Activated T-cell treated with anti-CD3 and anti-CD28 coated beads, Interleukin-2, amount 50 U/mL, for 24 hours (primary cell): ENCODE results near the gene CCDC188.

Experiments used
- DNase-seq: peaks from one replicate; pipeline ENCODE4 v3.0.0-alpha.2; 2020
- H3K27ac Mint-ChIP-seq: 2 replicates; pipeline ENCODE4 v1.8.0; 2020; ENCODE audit warnings: mild to moderate bottlenecking, mixed read lengths
- H3K27me3 Mint-ChIP-seq: 2 replicates; pipeline ENCODE4 v1.8.0; 2020; ENCODE audit warnings: mixed read lengths
- H3K36me3 Mint-ChIP-seq: 2 replicates; pipeline ENCODE4 v1.8.0; 2020; ENCODE audit warnings: low read depth, mixed read lengths
- H3K4me1 Mint-ChIP-seq: 2 replicates; pipeline ENCODE4 v1.8.0; 2020; ENCODE audit warnings: low read depth, mixed read lengths
- H3K4me3 Mint-ChIP-seq: 2 replicates; pipeline ENCODE4 v1.8.0; 2020; ENCODE audit warnings: mild to moderate bottlenecking, moderate library complexity, mixed read lengths
- H3K9me3 Mint-ChIP-seq: 2 replicates; pipeline ENCODE4 v1.8.0; 2020; ENCODE audit warnings: mixed read lengths

Gene CCDC188

GRCh38 chr22:20178915-20179227 is 28.0 kb upstream of the CCDC188 start:
- DNase-seq: no peak
- Mint-ChIP-seq H3K4me1 (no peaks in the 10 kb centered on the region), H3K9me3 (no peaks in the 10 kb centered on the region), H3K36me3 (no peaks in the 10 kb centered on the region), H3K4me3 (no peak overlapping the region), H3K27ac (no peak overlapping the region), H3K27me3 (no peaks in the 10 kb centered on the region)

- H3K27ac Mint-ChIP-seq: no peak overlapping the region
These were observed 27.4 kb upstream of the CCDC188 start for GRCh38 chr22:20178075-20178914.

GRCh38 chr22:20177217-20177911 is 26.5 kb upstream of the CCDC188 start:
- H3K36me3 Mint-ChIP-seq: no peaks in the 10 kb centered on the region
- H3K4me1 Mint-ChIP-seq: no peaks in the 10 kb centered on the region
- H3K27ac Mint-ChIP-seq: no peak overlapping the region
- H3K27me3 Mint-ChIP-seq: no peaks in the 10 kb centered on the region
- DNase-seq: no peak
- H3K9me3 Mint-ChIP-seq: no peaks in the 10 kb centered on the region
- H3K4me3 Mint-ChIP-seq: no peak overlapping the region

More at GRCh38 chr22:20178075-20178914, 27.4 kb upstream of the CCDC188 start:
- DNase-seq: no peak
- Mint-ChIP-seq H3K4me3 (no peak overlapping the region), H3K36me3 (no peaks in the 10 kb centered on the region), H3K4me1 (no peaks in the 10 kb centered on the region), H3K9me3 (no peaks in the 10 kb centered on the region), H3K27me3 (no peaks in the 10 kb centered on the region)

- Mint-ChIP-seq H3K27ac (no peak overlapping the region), H3K27me3 (no peaks in the 10 kb centered on the region), H3K9me3 (no peaks in the 10 kb centered on the region), H3K4me1 (no peaks in the 10 kb centered on the region), H3K36me3 (no peaks in the 10 kb centered on the region), H3K4me3 (no peak overlapping the region)
- no peak for DNase-seq
These were observed 25.7 kb upstream of the CCDC188 start for GRCh38 chr22:20176421-20177085.

GRCh38 chr22:20175597-20175900 is 24.7 kb upstream of the CCDC188 start:
- H3K36me3 Mint-ChIP-seq: no peaks in the 10 kb centered on the region
- H3K27me3 Mint-ChIP-seq: no peaks in the 10 kb centered on the region
- H3K27ac Mint-ChIP-seq: no peak overlapping the region
- H3K4me1 Mint-ChIP-seq: no peaks in the 10 kb centered on the region
- no peak overlapping the region for H3K4me3 Mint-ChIP-seq
- DNase-seq: no peak
- H3K9me3 Mint-ChIP-seq: no peaks in the 10 kb centered on the region

GRCh38 chr22:20174785-20175596 is 24.1 kb upstream of the CCDC188 start:
- H3K4me3 Mint-ChIP-seq: no peak overlapping the region
- no peak for DNase-seq
- H3K4me1 Mint-ChIP-seq: no peaks in the 10 kb centered on the region
- H3K27ac Mint-ChIP-seq: no peak overlapping the region
- H3K36me3 Mint-ChIP-seq: no peaks in the 10 kb centered on the region
- no peaks in the 10 kb centered on the region for H3K9me3 Mint-ChIP-seq
- H3K27me3 Mint-ChIP-seq: no peaks in the 10 kb centered on the region

GRCh38 chr22:20173772-20174171 is 22.9 kb upstream of the CCDC188 start:
- Mint-ChIP-seq H3K4me3 (no peak overlapping the region), H3K27ac (no peak overlapping the region), H3K9me3 (no peaks in the 10 kb centered on the region), H3K27me3 (no peaks in the 10 kb centered on the region), H3K4me1 (no peaks in the 10 kb centered on the region), H3K36me3 (no peaks in the 10 kb centered on the region)
- DNase-seq: no peak

- Mint-ChIP-seq H3K27ac (no peak overlapping the region), H3K36me3 (no peaks in the 10 kb centered on the region), H3K9me3 (no peaks in the 10 kb centered on the region), H3K4me3 (no peak overlapping the region), H3K27me3 (no peaks in the 10 kb centered on the region), H3K4me1 (no peaks in the 10 kb centered on the region)
- no peak for DNase-seq
These were observed 22.4 kb upstream of the CCDC188 start for GRCh38 chr22:20173246-20173645.

GRCh38 chr22:20172141-20172613 is 21.3 kb upstream of the CCDC188 start:
- DNase-seq: no peak
- Mint-ChIP-seq H3K4me3 (no peak overlapping the region), H3K36me3 (no peaks in the 10 kb centered on the region), H3K27me3 (no peaks in the 10 kb centered on the region), H3K4me1 (no peaks in the 10 kb centered on the region), H3K27ac (no peak overlapping the region), H3K9me3 (no peaks in the 10 kb centered on the region)

- H3K4me1 Mint-ChIP-seq: no peaks in the 10 kb centered on the region
- H3K4me3 Mint-ChIP-seq: no peak overlapping the region
- H3K27me3 Mint-ChIP-seq: no peaks in the 10 kb centered on the region
- no peaks in the 10 kb centered on the region for H3K36me3 Mint-ChIP-seq
- H3K27ac Mint-ChIP-seq: no peak overlapping the region
- no peak for DNase-seq
- no peaks in the 10 kb centered on the region for H3K9me3 Mint-ChIP-seq
These were observed 20.7 kb upstream of the CCDC188 start for GRCh38 chr22:20171288-20172140.

GRCh38 chr22:20170170-20170569 is 19.3 kb upstream of the CCDC188 start:
- Mint-ChIP-seq H3K9me3 (no peaks in the 10 kb centered on the region), H3K36me3 (no peaks in the 10 kb centered on the region), H3K27ac (no peak overlapping the region), H3K4me1 (no peaks in the 10 kb centered on the region), H3K27me3 (no peaks in the 10 kb centered on the region), H3K4me3 (no peak overlapping the region)
- no peak for DNase-seq

- Mint-ChIP-seq H3K36me3 (no peaks in the 10 kb centered on the region), H3K27ac (no peak overlapping the region), H3K4me3 (no peak overlapping the region), H3K4me1 (no peaks in the 10 kb centered on the region), H3K9me3 (no peaks in the 10 kb centered on the region), H3K27me3 (no peaks in the 10 kb centered on the region)
- DNase-seq: no peak
These were observed 18.5 kb upstream of the CCDC188 start for GRCh38 chr22:20169253-20169822.

- no peak for DNase-seq
- H3K9me3 Mint-ChIP-seq: no peaks in the 10 kb centered on the region
- H3K27ac Mint-ChIP-seq: no peak overlapping the region
- no peaks in the 10 kb centered on the region for H3K4me1 Mint-ChIP-seq
- H3K27me3 Mint-ChIP-seq: no peaks in the 10 kb centered on the region
- no peak overlapping the region for H3K4me3 Mint-ChIP-seq
- H3K36me3 Mint-ChIP-seq: no peaks in the 10 kb centered on the region
These were observed 16.9 kb upstream of the CCDC188 start for GRCh38 chr22:20167643-20168322.
